ENCODE results near the gene SPDYE6. TPM values are rescaled to one million over a fixed set of nuclear protein-coding genes. Genes with fewer than 3 reads are reported as not detected.

Gene SPDYE6
- polyA plus RNA-seq, 1 of the 3 experiments (the other 2 are of a cell fraction): not detected

- WGBS (ENCODE audit: low lambda C conversion rate): 92% methylated on average over 21 of the region's 22 CpGs
- Histone ChIP-seq H3K36me3 (replicated peaks in 1 of 2; ENCODE audit: control insufficient read depth in 1 of 2, insufficient read depth in 2 of 2, low read length in 1 of 2) (peaks cover 0 to 4% of the 10 kb centered on the region in 2 experiments), H3K79me2 (ENCODE audit: insufficient read depth) (no peaks in the 10 kb centered on the region), H3K4me2 (no peak overlapping the region), H3K27ac (ENCODE audit: low read depth in 2 of 2, low read length in 1 of 2) (no peak overlapping the region), H3K27me3 (ENCODE audit: insufficient read depth) (no peaks in the 10 kb centered on the region), H3K9ac (no peak overlapping the region), H3F3A (replicated peaks; ENCODE audit: insufficient read depth) (no peaks in the 10 kb centered on the region), H3K4me3 (ENCODE audit: low read depth in 2 of 2, low read length in 1 of 2) (no peak overlapping the region), H2AFZ (ENCODE audit: low read depth) (no peak overlapping the region), H3K4me1 (ENCODE audit: control insufficient read depth in 1 of 2, insufficient read depth in 2 of 2, low read depth in 1 of 2, low read length in 1 of 2) (peaks cover 0 to 4% of the 10 kb centered on the region in 2 experiments; a peak in 1 of 4 replicates), H3K9me3 (no peaks in the 10 kb centered on the region), H4K20me1 (ENCODE audit: insufficient read depth) (no peaks in the 10 kb centered on the region), H3K9me2 (no peaks in the 10 kb centered on the region)
- TF ChIP-seq JUND (IDR thresholded peaks at IDR 0.05) (no peak), FOSL2 (IDR thresholded peaks at IDR 0.05; ENCODE audit: borderline replicate concordance, low read depth) (no peak), GATA2 (CRISPR knock-in tag; IDR thresholded peaks at IDR 0.05) (no peak), MAX (IDR thresholded peaks at IDR 0.05; ENCODE audit: low read depth) (no peak), MXI1 (IDR thresholded peaks at IDR 0.05; ENCODE audit: low read depth, low read length) (no peak), CTCF (IDR thresholded peaks at IDR 0.05) (no peak), SMC3 (IDR thresholded peaks at IDR 0.05; ENCODE audit: low read depth, low read length) (no peak), RAD21 (IDR thresholded peaks at IDR 0.05; ENCODE audit: low read length) (no peak), YY1 (IDR thresholded peaks at IDR 0.05; ENCODE audit: low read depth) (no peak)
- peak; percentile 21 for DNase-seq
- POLR2A ChIA-PET: no interaction called here
- CTCF ChIA-PET: no interaction called here
These were observed 42.1 kb downstream of the SPDYE6 start for GRCh38 chr7:102313997-102314780.

- Histone ChIP-seq H3K9ac (no peak overlapping the region), H3K27ac (ENCODE audit: low read depth in 2 of 2, low read length in 1 of 2) (no peak overlapping the region), H3K79me2 (ENCODE audit: insufficient read depth) (no peaks in the 10 kb centered on the region), H3F3A (replicated peaks; ENCODE audit: insufficient read depth) (no peaks in the 10 kb centered on the region), H3K4me1 (ENCODE audit: control insufficient read depth in 1 of 2, insufficient read depth in 2 of 2, low read depth in 1 of 2, low read length in 1 of 2) (no peaks in the 10 kb centered on the region), H3K9me3 (no peaks in the 10 kb centered on the region), H4K20me1 (ENCODE audit: insufficient read depth) (no peaks in the 10 kb centered on the region), H3K9me2 (no peaks in the 10 kb centered on the region), H3K36me3 (replicated peaks in 1 of 2; ENCODE audit: control insufficient read depth in 1 of 2, insufficient read depth in 2 of 2, low read length in 1 of 2) (peaks cover 0 to 4% of the 10 kb centered on the region in 2 experiments), H3K4me3 (ENCODE audit: low read depth in 2 of 2, low read length in 1 of 2) (no peak overlapping the region), H3K4me2 (no peak overlapping the region), H2AFZ (ENCODE audit: low read depth) (no peak overlapping the region), H3K27me3 (ENCODE audit: insufficient read depth) (no peaks in the 10 kb centered on the region)
- WGBS (ENCODE audit: low lambda C conversion rate): 95% methylated on average over 2 of the region's 2 CpGs
- POLR2A ChIA-PET: no interaction called here
- DNase-seq: no peak
- TF ChIP-seq RXRA (IDR thresholded peaks at IDR 0.05; ENCODE audit: borderline replicate concordance, low read depth): no peak
- no peak for TF ChIP-seq TEAD4 (IDR thresholded peaks at IDR 0.05; ENCODE audit: borderline replicate concordance, insufficient read depth)
- TF ChIP-seq EP300 (IDR thresholded peaks at IDR 0.05; ENCODE audit: borderline replicate concordance in 1 of 2, low read depth in 1 of 2, low read length in 1 of 2): no peak
- no peak for TF ChIP-seq ELF1 (IDR thresholded peaks at IDR 0.05)
- TF ChIP-seq FOSL2 (IDR thresholded peaks at IDR 0.05; ENCODE audit: borderline replicate concordance, low read depth): no peak
- TF ChIP-seq NFIC (IDR thresholded peaks at IDR 0.05; ENCODE audit: borderline replicate concordance): no peak
- no peak for TF ChIP-seq SIN3A (IDR thresholded peaks at IDR 0.05; ENCODE audit: borderline replicate concordance, low read depth, low read length)
- no peak for TF ChIP-seq CTCF (IDR thresholded peaks at IDR 0.05)
- TF ChIP-seq PBX3 (IDR thresholded peaks at IDR 0.05): no peak
- CTCF ChIA-PET: no interaction called here
These were observed 43.9 kb downstream of the SPDYE6 start for GRCh38 chr7:102312317-102312716.

All from SK-N-SH (cell line).